H1 (cell line): ENCODE results near the gene SEMA3D. TPM values are rescaled to one million over a fixed set of nuclear protein-coding genes. Genes with fewer than 3 reads are reported as not detected.

Source experiments
- JUND ChIP-seq: IDR thresholded peaks from 2 replicates; pipeline ENCODE4 v1.6.1; 2011; ENCODE audit warnings: mild to moderate bottlenecking, improper control_type of control experiment, low read length
- RFX5 ChIP-seq: IDR thresholded peaks from 2 replicates; pipeline ENCODE4 v1.6.1; 2011; ENCODE audit warnings: low read depth, low read length, improper control_type of control experiment, borderline replicate concordance
- SAP30 ChIP-seq: fragments of 300-600 bp; sonication (generic); IDR thresholded peaks from 2 replicates; pipeline ENCODE4 v1.7.1; 2012; ENCODE audit warnings: low read length, moderate library complexity, mild to moderate bottlenecking, inconsistent platforms; ENCODE audit not compliant: insufficient read depth, insufficient replicate concordance
- SIRT6 ChIP-seq: IDR thresholded peaks from one replicate; pipeline ENCODE4 v1.7.1; 2012; ENCODE audit warnings: low read length, inconsistent platforms
- polyA plus RNA-seq, 7 experiments: library from polyadenylated mRNA; depleted of rRNA in 3 of 7; stranded (reverse) in 5 of 7; unstranded in 2 of 7; fragments of >200 nt in 5 of 7; fragments of 200-250 nt in 2 of 7; gene quantifications; 1 replicate in 5 of 7; 2 replicates in 1 of 7; 4 replicates in 1 of 7; pipeline versions ENCODE4 v1.2.1 to v1.2.3, GENCODE V29; 2011 to 2013; ENCODE audit warnings: missing spikeins in 2 of 7, mixed read lengths in 2 of 7
- total RNA-seq: library from RNA; stranded (reverse); fragmentation: NEBNext Ultra II Directional; extraction: Animal tissue kit (Norgen Biotek cat#: 25700); gene quantifications from 2 replicates; pipeline ENCODE4 v1.2.1, GENCODE V29; 2021
- TF ChIP-seq, protein P1 (sequence below), 3 experiments: IDR thresholded peaks; 1 replicate in 2 of 3; 2 replicates in 1 of 3; pipeline versions ENCODE4 v1.5.1 to v1.6.1; 2011; ENCODE audit warnings: low read length in 3 of 3, mild to moderate bottlenecking in 3 of 3, inconsistent platforms in 2 of 3, low read depth in 1 of 3, moderate library complexity in 1 of 3; ENCODE audit not compliant: insufficient read depth in 1 of 3; ENCODE audit errors: control extremely low read depth in 1 of 3

Gene SEMA3D
- total and polyA plus RNA-seq, 2 of the 8 experiments (the other 6 are each of a cell fraction or from before 2014, with no cell fraction given): 1.6 to 3.5 TPM

GRCh38 chr7:85046534-85046933, 140.3 kb downstream of the SEMA3D start (continued):
- TF ChIP-seq JUND (no peak), RFX5 (no peak), SAP30 (no peak), SIRT6 (no peak)
- TF ChIP-seq, protein P1, sequence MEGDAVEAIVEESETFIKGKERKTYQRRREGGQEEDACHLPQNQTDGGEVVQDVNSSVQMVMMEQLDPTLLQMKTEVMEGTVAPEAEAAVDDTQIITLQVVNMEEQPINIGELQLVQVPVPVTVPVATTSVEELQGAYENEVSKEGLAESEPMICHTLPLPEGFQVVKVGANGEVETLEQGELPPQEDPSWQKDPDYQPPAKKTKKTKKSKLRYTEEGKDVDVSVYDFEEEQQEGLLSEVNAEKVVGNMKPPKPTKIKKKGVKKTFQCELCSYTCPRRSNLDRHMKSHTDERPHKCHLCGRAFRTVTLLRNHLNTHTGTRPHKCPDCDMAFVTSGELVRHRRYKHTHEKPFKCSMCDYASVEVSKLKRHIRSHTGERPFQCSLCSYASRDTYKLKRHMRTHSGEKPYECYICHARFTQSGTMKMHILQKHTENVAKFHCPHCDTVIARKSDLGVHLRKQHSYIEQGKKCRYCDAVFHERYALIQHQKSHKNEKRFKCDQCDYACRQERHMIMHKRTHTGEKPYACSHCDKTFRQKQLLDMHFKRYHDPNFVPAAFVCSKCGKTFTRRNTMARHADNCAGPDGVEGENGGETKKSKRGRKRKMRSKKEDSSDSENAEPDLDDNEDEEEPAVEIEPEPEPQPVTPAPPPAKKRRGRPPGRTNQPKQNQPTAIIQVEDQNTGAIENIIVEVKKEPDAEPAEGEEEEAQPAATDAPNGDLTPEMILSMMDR (IDR thresholded peaks at IDR 0.05; ENCODE audit: control extremely low read depth in 1 of 3, insufficient read depth in 1 of 3, low read depth in 1 of 3, low read length in 3 of 3): no peak
